WERI-Rb-1 (cell line): ENCODE measurements around the gene LRP1-AS.

Experiments used
- DNase-seq: peaks from one replicate; pipeline ENCODE4 v3.0.0-alpha.2; 2020
- H3K27ac ChIP-seq: fragments of 250-450 bp; sonication (Bioruptor Pico); 2 replicates; pipeline ENCODE4 v1.5.1; 2020; ENCODE audit warnings: mild to moderate bottlenecking, moderate library complexity
- H3K27me3 ChIP-seq: fragments of 250-450 bp; sonication (Bioruptor Pico); 2 replicates; pipeline ENCODE4 v1.5.1; 2021; ENCODE audit warnings: mild to moderate bottlenecking, low read depth, moderate library complexity; ENCODE audit not compliant: insufficient read depth, severe bottlenecking
- H3K36me3 ChIP-seq: fragments of 250-450 bp; sonication (Bioruptor Pico); 2 replicates; pipeline ENCODE4 v1.5.1; 2020; ENCODE audit warnings: mild to moderate bottlenecking, moderate library complexity
- H3K4me3 ChIP-seq: 2 replicates; pipeline ENCODE4 v1.5.1; 2011; ENCODE audit warnings: low read depth, mild to moderate bottlenecking, control low read depth, low read length
- H3K9me3 ChIP-seq: fragments of 250-450 bp; sonication (Bioruptor Pico); 2 replicates; pipeline ENCODE4 v1.5.1; 2021; ENCODE audit warnings: mild to moderate bottlenecking, moderate library complexity; ENCODE audit not compliant: severe bottlenecking
- CTCF ChIP-seq: IDR thresholded peaks from 2 replicates; pipeline ENCODE4 v1.5.1; 2011; ENCODE audit warnings: low read depth, mild to moderate bottlenecking, control low read depth, inconsistent platforms, low read length

Gene LRP1-AS

GRCh38 chr12:57178213-57178612 is 30.8 kb upstream of the LRP1-AS start:
- Histone ChIP-seq H3K27me3 (no peaks in the 10 kb centered on the region), H3K27ac (no peak overlapping the region), H3K9me3 (no peaks in the 10 kb centered on the region), H3K36me3 (peaks cover 2% of the 10 kb centered on the region), H3K4me3 (no peak overlapping the region)
- DNase-seq: no peak
- TF ChIP-seq CTCF: no peak

GRCh38 chr12:57177354-57177753 is 29.9 kb upstream of the LRP1-AS start:
- no peaks in the 10 kb centered on the region for H3K27me3 ChIP-seq
- peaks cover 2% of the 10 kb centered on the region for H3K36me3 ChIP-seq
- TF ChIP-seq CTCF: no peak
- no peak overlapping the region for H3K27ac ChIP-seq
- H3K4me3 ChIP-seq: no peak overlapping the region
- no peaks in the 10 kb centered on the region for H3K9me3 ChIP-seq
- no peak for DNase-seq

GRCh38 chr12:57176846-57177245 is 29.4 kb upstream of the LRP1-AS start:
- Histone ChIP-seq H3K27me3 (no peaks in the 10 kb centered on the region), H3K9me3 (no peaks in the 10 kb centered on the region), H3K27ac (no peak overlapping the region), H3K36me3 (peaks cover 2% of the 10 kb centered on the region), H3K4me3 (no peak overlapping the region)
- no peak for TF ChIP-seq CTCF
- DNase-seq: no peak

GRCh38 chr12:57176139-57176477 is 28.7 kb upstream of the LRP1-AS start:
- no peak overlapping the region for H3K27ac ChIP-seq
- no peaks in the 10 kb centered on the region for H3K27me3 ChIP-seq
- no peak overlapping the region for H3K4me3 ChIP-seq
- DNase-seq: no peak
- no peaks in the 10 kb centered on the region for H3K9me3 ChIP-seq
- TF ChIP-seq CTCF: no peak
- peaks cover 2% of the 10 kb centered on the region for H3K36me3 ChIP-seq

GRCh38 chr12:57175428-57176138 is 28.2 kb upstream of the LRP1-AS start:
- peak; percentile 92 for DNase-seq
- peak; percentile 95 for TF ChIP-seq CTCF
- Histone ChIP-seq H3K27me3 (no peaks in the 10 kb centered on the region), H3K4me3 (no peak overlapping the region), H3K9me3 (no peaks in the 10 kb centered on the region), H3K27ac (no peak overlapping the region), H3K36me3 (peaks cover 2% of the 10 kb centered on the region)

- no peaks in the 10 kb centered on the region for H3K27me3 ChIP-seq
- no peak for TF ChIP-seq CTCF
- H3K27ac ChIP-seq: no peak overlapping the region
- no peaks in the 10 kb centered on the region for H3K9me3 ChIP-seq
- H3K4me3 ChIP-seq: no peak overlapping the region
- no peak for DNase-seq
- H3K36me3 ChIP-seq: peaks cover 2% of the 10 kb centered on the region
Measured at GRCh38 chr12:57173683-57174082, 26.3 kb upstream of the LRP1-AS start.
